GM21528 (cell line): Measurements from ENCODE around the gene SLC35A3.
"Not testable (repeated sequence)": the region's sequence is repeated elsewhere in the genome, so short reads cannot be mapped to it uniquely, and the experiment has no call there.

Experiments
- ATAC-seq: cut with Tn5 transposase; IDR thresholded peaks from one replicate; pipeline ENCODE4 v1.9.1; 2021; ENCODE audit warnings: mild to moderate bottlenecking, moderate library complexity; ENCODE audit not compliant: unreplicated experiment, low FRiP score

Gene SLC35A3

DNA sequence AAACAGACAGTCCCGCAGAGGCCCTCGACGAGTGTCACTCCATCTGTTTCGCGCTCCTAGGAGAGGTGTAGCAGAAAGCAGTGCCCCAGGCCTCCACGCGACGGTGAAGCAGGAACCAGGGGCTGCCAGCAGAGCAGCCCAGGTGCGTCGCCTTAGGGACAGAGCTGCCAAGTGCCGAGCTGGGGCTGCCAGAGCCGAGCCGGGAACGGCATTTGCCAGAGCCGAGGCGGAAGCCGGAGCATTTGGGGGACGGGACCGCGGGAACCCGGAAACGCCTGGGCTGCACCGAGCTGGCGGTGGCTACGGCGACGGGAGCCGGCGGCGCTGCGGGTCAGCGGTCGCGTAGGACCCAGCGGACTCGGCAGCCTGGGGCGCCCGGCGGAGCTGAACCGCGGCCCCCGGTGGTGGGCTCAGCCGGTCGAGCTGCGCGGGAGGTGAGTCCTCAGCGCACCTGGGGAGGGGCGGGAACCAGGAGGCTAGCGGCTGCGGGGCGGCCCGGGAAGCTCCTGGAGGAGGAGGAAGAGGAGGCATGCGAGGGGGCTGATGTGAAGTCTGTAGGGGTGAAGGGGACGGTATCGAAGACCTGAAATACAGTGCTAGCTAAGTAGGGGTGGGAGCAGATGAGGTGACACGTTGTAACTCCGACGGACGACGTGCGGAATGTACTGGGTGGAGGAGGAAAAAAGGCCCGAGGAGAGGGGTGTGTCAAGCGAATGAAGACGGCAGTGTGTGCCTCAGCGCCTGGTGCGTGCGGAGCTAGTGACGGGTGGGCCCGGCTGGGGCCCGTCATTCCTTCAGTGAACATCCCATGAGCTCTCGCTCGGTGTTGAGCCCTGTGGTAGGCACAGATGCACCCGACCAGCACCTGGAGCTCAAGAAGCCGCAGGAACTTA lies at the start of gene SLC35A3:
Gene SLC35A3, plus strand, starts transcription at position 268 of the 893 bp plus-strand sequence. CDS start 23,559 bp downstream, outside the sequence.
- ATAC-seq = peak; percentile 93

DNA sequence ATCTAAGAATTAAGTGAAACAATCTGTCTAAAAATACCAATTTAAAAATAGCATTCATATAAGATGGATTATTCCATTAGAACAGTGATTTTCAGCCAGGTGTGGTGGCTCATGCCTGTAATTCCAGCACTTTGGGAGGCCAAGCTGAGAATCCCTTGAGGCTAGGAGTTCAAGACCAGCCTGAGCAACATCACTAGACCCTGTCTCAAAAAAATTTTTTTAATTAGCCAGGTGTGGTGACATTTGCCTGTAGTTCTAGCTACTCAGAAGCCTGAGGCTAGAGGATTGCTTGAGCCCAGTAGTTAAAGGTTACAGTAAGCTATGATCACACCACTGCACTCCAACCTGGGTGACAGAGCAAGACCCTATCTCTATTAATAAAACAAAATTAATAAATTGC lies 35.0 kb upstream of the SLC35A3 start:
- no peak for ATAC-seq

DNA sequence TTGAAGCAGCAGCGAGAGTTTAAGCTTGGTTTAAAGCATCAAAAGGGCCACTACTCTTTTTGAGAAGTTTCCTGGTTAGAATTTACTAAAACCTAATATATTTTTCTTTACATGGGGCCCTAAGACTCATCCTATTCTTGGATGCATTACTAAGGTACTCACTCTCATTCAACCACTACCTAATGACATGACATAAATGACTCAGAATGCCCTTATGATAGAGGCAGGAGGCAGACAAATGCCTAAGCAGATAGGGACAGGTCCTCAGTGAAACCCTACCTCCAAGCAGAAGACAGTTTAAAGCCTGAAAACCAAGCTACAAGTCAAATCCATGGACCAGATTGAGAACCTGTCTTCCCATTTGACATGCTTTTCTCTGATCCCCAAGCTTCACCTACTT lies 34.3 kb upstream of the SLC35A3 start:
- ATAC-seq = no peak

DNA sequence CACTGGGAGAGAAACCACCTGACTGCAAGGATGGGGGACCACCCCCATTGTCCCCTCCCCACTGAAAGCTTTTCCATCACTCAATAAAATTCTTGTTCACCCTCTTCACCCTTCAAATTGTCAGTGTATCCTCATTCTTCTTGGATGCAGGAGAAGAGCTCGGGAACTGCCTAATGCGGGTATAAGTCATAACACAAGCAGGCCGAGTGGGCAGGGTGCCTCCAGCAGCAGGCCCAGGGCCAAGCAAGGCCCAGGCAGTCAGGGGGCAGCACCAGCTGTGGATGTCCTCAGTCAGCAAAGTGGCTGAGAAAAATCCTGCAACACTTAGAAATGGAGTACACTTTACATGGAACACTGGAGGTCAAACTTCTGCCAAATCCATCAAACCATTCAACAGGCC lies 33.7 kb upstream of the SLC35A3 start:
- ATAC-seq = no peak

DNA sequence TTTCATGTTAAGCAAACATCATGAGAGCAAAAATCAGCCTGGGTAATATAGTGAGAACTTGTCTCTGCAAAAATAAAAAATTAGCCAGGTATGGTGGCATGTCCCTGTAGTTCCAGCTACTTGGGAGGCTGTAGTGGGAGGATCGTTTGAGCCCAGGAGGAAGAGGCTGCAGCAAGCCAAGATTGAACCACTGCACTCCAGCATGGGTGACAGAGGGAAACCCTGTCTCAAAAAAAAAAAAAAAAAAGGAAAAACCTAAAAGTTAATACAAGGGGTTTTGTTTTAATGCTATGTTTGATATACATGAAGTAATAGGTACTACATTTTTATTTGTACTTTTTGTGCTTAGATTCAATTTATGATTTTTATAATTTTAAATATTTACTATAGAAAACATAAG lies 27.1 kb upstream of the SLC35A3 start:
- no peak for ATAC-seq

DNA sequence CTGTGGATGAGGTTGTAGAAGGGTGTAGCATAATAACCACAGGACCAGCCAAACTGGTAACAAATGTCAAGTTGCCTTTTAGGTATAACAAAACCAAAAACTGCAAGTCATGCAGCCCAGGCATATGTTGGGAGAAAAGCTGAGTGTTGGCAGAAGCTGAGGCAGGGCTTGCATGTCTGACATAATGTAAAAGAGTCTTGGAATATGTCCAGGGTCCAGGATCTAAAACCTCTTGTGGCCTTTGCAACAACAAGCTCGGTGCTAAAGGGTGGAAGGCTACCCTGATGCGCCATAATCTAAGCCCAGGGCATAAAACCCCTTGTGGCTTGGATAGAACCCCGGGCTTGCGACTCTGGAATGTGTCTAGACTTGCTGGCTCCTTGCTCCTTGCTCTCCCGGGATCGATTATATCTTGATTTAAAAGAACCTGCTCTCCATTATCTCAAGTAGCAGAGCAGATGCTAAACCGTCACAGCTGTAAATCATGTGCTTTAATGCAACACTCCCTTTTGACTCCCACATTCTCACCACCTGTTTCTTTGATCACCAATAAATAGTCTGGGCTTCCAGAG lies 26.5 kb upstream of the SLC35A3 start:
- ATAC-seq = no peak

DNA sequence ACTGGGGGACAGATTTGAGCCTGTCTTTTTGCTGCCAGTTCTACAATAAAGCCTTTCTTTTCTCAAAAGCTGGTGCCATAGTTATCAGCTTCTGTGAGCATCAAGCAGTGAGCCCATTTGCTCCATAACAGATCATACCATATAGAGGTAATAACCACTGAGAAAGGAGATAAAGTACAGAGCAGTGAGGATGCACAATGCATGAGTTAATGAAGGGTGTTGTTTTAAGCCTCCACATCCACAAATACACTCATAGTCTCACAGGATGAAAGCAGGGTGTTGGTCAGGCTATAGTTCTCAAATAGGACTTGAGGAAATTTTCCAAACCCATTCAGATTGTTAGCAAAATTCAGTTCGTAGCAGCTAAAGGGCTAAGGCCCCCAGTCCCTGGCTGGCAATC lies 25.6 kb upstream of the SLC35A3 start:
- no peak for ATAC-seq

DNA sequence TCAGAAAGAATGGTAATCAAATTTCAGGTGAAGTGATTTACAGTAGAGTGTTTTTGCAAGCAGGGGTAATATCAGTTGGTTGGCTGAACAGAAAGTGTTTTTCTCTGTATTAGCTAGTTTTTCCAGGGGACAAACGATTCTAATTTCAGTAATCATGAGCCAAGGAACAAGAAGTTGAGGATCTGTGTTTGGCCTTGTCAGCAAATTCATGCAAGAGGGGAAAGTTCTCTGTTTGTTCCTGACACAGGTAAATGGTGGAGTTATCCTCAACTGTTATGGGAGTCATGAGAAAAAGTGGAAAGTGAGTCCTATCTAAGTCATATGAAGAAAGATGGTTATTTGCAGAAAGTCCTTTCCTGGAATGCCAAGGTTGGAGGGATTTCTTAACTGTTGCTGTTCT lies 24.6 kb upstream of the SLC35A3 start:
- ATAC-seq = no peak

DNA sequence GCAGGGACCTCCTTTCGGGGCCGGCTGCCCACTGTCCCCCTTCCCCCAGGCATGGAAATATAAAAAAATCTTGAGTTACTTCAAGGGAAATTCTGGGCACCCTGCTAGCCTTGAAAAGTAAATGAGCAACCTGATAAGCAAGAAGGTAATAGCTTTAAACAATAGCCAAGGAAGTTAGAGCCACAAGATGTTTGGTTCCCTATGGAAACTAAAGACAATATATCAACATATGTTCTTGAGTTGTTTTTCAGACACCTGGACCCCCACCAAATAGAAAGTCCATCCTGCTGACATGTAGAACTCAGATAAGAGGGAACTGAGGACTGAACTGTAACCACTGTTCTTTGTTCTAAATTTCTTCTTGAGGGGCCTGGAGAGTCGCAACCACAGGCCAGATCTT lies 19.3 kb upstream of the SLC35A3 start:
- ATAC-seq = no peak

DNA sequence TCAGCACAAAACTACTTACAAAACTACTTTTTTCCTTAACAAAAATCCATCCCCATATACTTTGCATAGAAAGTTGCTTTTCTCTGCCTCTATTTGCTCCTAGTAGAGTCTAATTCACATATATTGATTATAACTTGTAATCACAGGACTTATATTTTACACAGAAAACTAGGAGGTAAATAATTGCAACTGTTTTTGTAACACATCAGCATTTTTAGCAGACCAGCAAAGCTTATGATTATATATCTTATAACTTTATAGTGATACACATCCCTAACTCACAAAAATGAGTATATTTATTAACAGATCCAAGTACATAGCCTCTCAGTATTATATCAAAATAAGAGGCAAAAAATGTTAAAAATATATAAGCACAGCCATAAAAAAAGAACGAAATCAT lies 17.3 kb upstream of the SLC35A3 start:
- no peak for ATAC-seq

DNA sequence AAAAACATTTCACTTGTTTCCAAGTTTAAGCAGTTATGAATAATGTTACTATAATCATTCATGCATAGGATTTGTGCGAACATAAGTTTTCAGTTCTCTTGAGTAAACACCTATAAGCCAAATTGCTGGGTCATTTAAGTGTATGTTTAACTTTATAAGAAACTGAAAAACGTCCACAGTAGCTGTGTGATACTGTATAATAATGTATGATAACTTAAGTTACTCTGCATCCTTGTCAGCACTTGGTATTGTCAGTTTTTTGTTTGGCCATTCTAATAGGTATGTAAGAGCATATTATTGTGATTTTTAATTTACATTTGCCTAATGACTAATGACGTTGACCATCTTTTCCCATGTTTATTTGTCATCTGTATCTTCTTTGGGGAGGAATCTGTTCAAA lies 14.4 kb upstream of the SLC35A3 start:
- ATAC-seq = no peak

DNA sequence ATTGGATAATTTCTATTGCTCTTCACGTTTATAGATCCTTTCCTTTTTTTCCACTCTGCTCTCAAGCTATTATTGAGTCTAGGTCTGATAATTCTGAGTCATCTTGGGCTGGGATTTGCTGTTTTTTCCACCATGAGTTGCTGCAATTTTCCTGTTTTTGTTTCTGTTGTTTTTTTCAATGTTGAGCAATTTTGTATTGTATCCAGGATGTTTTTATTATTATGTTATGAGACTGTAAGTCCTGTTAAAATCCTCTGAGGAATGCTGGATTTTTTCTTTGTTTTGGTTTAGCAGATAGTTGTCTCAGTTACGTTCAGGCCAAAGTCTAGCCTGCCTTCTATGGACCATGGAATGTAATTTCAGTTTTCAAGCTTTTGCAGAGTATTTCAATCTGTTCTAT lies 13.0 kb upstream of the SLC35A3 start:
- ATAC-seq = no peak

DNA sequence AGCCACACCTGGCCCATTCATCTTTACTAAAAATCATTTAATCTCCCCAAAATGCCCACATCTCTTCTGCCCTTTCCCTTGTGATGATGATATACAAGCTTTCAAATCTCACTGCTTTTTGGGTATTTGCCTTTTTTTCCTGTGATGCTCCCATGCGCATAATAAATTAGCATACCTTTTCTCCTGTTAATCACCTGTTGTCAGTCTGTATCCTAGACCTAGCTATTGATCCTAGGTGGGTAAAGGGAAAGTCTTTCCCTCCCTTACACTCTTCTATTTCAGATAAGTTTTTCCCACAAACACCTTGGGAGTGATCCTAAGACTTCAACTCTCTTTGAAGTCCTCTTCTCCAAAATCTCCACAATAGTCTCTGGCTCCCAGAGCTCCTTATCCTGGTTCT lies 12.0 kb upstream of the SLC35A3 start:
- ATAC-seq = no peak

DNA sequence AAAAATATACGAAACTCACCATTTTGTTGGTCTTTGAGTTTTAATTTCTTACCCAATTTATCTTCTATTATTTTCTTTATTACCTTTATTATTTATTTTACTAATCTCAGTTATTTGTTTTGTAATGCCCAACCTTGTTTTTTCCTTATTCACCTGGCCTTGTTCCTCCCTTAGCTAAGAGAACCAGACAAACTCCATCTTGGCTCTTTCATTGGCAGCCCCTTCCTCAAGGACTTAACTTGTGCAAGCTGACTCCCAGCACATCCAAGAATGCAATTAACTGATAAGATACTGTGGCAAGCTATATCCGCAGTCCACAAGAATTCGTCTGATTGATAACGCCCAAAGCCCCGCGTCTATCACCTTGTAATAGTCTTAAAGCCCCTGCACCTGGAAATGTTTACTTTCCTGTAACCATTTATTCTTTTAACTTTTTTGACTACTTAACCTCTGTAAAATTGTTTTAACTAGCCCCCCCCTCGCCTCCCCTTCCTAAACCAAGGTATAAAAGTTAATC lies 10.5 kb upstream of the SLC35A3 start:
- not testable (repeated sequence) for ATAC-seq

DNA sequence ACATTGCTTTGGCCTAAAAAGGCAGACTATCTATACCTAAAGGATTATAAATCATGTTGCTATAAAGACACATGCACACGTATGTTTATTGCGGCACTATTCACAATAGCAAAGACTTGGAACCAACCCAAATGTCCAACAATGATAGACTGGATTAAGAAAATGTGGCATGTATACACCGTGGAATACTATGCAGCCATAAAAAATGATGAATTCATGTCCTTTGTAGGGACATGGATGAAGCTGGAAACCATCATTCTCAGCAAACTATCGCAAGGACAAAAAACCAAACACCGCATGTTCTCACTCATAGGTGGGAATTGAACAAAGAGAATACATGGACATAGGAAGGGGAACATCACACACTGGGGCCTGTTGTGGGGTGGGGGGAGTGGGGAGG lies 9.5 kb upstream of the SLC35A3 start:
- not testable (repeated sequence) for ATAC-seq

DNA sequence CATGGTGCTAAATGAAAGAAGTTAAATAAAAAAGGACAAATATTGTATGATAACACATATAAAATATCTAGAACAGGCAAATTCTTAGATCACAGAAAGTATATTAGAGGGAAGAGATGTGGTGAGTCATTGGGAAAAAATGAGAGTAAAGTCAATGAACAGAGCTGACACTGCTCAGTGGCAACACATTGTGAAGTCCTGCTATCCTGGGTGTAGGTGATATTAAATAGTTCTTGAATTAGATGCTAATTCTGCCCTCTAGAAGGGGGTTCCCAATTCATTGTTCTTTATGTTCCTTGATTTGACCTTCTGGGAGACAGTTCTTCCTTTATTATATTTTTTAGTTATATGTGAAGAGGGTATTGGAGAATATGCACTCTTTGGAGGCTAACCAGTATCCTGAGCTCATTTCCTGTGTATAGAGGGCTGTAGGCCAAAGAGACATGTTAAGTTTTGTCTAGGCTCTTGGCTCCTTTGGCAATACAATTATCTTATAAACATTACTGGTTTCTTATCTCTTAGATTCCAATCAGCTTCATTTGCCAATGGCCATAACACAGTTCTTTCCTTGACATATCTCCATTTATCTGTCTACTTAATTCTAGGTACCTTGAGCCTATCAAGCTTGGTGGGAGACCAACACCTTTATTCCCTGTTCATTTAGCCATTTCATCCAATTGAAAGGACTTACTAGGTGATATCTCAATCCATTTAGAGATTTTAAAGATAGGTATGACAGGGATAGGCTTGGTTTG lies 6.6 kb upstream of the SLC35A3 start:
- no peak for ATAC-seq

DNA sequence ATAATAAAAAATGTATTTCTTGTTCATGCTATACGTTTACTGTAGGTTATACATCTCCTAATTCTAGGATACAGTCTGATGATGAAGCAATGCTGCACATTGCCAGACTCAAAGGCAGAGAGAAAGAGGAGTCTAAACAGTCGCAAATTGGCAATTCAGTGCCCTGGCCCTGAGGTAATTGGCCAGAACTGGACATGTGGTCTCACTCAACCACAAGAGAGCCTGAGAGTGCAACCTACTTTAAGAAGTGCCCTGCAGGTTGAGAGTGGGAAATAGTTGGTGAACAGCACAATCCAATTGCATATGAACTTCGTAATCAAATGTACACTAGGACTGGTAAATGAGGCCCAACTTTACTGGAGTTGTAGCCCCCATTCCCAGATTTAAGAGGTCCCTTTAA lies 5.0 kb upstream of the SLC35A3 start:
- ATAC-seq = no peak

DNA sequence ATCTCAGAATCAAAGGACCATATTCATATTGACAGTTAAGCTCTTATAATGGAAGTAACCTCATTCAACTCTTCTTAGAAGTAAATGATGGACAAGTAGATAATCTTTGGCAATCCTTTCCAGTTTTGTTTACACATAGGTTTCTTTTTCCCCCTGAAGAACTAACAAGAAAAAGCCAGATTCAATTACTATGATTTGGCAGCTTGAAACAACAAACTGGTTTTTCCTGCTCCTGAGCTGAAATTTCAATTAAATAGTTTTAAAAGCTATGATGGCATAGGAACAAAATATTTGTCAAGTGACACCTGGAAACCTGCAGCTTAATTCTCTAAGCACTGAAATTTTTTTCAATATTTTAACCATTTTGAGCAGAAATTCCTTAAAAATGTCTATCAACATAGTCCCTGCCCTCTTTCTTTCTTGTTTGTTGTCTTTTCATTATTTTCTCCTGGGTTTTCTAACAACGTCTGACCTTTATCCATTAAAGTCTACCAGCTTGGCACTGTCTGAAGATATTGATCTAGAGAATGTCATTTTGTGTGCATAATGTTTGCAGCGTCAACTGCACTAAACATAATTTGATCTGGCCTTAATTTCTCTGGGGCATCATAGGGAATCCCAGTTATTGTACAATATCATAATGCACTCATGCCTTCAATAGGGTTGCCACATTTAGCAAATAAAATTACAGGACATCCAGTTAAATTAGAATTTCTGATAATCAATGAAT lies 4.0 kb upstream of the SLC35A3 start:
- ATAC-seq = no peak

DNA sequence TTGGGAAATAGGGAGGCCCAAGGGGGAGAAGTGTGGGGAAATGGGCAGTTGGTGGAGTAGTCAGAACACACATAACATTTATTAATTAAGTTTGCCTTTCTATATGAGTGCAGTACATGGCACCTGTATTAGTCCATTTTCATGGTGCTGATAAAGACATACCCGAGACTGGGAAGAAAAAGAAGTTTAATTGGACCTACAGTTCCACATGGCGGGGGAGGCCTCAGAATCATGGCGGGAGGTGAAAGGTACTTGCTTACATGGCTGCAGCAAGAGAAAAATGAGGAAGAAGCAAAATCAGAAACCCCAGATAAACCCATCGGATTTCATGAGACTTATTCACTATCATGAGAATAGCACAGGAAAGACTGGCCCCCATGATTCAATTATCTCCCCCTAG lies 1.6 kb upstream of the SLC35A3 start:
- ATAC-seq = no peak

DNA sequence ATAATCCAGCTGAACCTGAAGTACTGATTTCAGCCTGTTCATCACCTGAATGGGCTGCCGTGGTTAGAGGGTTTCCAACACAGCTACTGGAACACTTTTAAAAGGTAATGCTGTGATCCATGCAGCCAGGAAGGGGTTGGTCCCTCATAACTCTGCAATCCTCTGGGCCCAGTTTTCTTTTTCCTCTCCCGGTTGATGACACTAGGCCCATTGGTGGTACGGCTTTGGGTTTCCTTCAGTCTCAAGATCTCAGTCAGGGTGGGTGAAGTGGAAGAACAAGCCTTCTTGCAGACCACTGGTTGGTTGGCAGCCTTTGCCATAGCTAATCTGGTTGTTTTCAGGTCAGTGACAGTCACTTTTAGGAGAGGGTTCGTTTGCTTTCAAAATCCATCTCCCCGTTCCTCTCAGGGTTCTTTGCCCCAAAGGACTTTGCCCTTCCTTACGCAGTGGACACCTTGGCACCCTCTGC lies 502 bp upstream of the SLC35A3 start:
- ATAC-seq = peak; percentile 29
